Astrocyte of the spinal cord (primary cell): ENCODE results near the gene DDX3X.

ENCODE experiments used
- DNase-seq: peaks from one replicate; pipeline ENCODE4 v3.0.0; 2011; ENCODE audit warnings: low read depth, low spot score
- H3K4me3 ChIP-seq: 2 replicates; pipeline ENCODE4 v1.5.1; 2011; ENCODE audit warnings: low read depth, mild to moderate bottlenecking, low read length, moderate library complexity
- CTCF ChIP-seq: IDR thresholded peaks from 2 replicates; pipeline ENCODE4 v1.5.1; 2012; ENCODE audit warnings: low read depth, mild to moderate bottlenecking, low read length, inconsistent platforms
- in situ Hi-C: cut with HindIII; loops from 2 replicates; pipeline ENCODE4 v1.10.0; 2017; ENCODE audit warnings: low sequenced_read_pairs

The DDX3X gene

GRCh38 chrX:41339148-41339547 lies 5.2 kb downstream of the DDX3X start:
- no peak for DNase-seq
- TF ChIP-seq CTCF = no peak
- no peak overlapping the region for H3K4me3 ChIP-seq
- in situ Hi-C loops = no loop called here

- in situ Hi-C loops = no loop called here
- no peak for TF ChIP-seq CTCF
- DNase-seq = no peak
- no peak overlapping the region for H3K4me3 ChIP-seq
Observed at GRCh38 chrX:41344053-41344452, 10.1 kb downstream of the DDX3X start.

GRCh38 chrX:41347186-41347585 lies 13.2 kb downstream of the DDX3X start:
- in situ Hi-C loops = no loop called here
- no peak for TF ChIP-seq CTCF
- DNase-seq = no peak
- H3K4me3 ChIP-seq = no peak overlapping the region

GRCh38 chrX:41348551-41348950 lies 14.6 kb downstream of the DDX3X start:
- no peak overlapping the region for H3K4me3 ChIP-seq
- in situ Hi-C loops = no loop called here
- TF ChIP-seq CTCF = no peak
- DNase-seq = no peak

- peak; percentile 48 for DNase-seq
- no peak for TF ChIP-seq CTCF
Observed at GRCh38 chrX:41350150-41350975, 16.4 kb downstream of the DDX3X start.

GRCh38 chrX:41350976-41351569 lies 17.1 kb downstream of the DDX3X start:
- no peak for TF ChIP-seq CTCF
- DNase-seq = no peak
- H3K4me3 ChIP-seq = no peak overlapping the region
- in situ Hi-C loops = no loop called here

More at GRCh38 chrX:41350150-41350975, 16.4 kb downstream of the DDX3X start:
- no peak overlapping the region for H3K4me3 ChIP-seq
- in situ Hi-C loops = no loop called here
